Panc1 (cell line): ENCODE measurements around the gene KIDINS220.

Experiments used
- POLR2AphosphoS5 ChIP-seq: IDR thresholded peaks from 2 replicates; pipeline ENCODE4 v1.6.1; 2012; ENCODE audit warnings: mild to moderate bottlenecking, low read depth, low read length, moderate library complexity
- SIN3A ChIP-seq: IDR thresholded peaks from 2 replicates; pipeline ENCODE4 v1.6.1; 2012; ENCODE audit warnings: low read depth, mild to moderate bottlenecking, low read length, moderate library complexity, borderline replicate concordance; ENCODE audit not compliant: insufficient read depth
- TCF7L2 ChIP-seq: IDR thresholded peaks from 2 replicates; pipeline ENCODE4 v1.6.1; 2011; ENCODE audit warnings: mild to moderate bottlenecking, low read depth, low read length, inconsistent platforms
- TF ChIP-seq, protein P1 (sequence below): fragments of 450-650 bp; IDR thresholded peaks from 2 replicates; pipeline ENCODE4 v1.5.1; 2017; ENCODE audit warnings: mild to moderate bottlenecking
- TF ChIP-seq, protein P2 (sequence below), 2 experiments: IDR thresholded peaks; 2 replicates each; pipeline ENCODE4 v1.6.1; 2011 to 2012; ENCODE audit warnings: low read depth in 2 of 2, control low read depth in 1 of 2, low read length in 1 of 2, mild to moderate bottlenecking in 1 of 2, moderate library complexity in 1 of 2; ENCODE audit not compliant: insufficient read depth in 1 of 2

DNA sequence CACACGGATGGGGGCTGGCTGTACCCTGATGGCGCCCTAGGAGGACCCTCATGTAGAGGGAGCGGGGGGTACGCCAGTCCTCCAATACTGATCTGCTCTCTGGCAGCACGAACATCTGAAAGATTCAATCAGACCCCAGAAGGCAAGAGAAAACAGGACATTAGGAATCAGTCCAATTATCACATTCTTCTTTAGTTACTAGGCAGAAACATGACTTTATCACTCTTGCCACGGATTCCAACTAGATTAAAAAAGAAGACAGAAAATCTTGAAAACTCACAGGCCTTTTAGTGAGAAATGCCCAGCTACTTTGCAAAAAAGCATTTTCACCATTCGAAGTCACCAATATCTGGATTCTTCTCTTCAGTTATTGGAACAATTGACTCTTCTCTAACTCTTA, 87.2 kb downstream of the KIDINS220 start:
- TF ChIP-seq, protein P1, sequence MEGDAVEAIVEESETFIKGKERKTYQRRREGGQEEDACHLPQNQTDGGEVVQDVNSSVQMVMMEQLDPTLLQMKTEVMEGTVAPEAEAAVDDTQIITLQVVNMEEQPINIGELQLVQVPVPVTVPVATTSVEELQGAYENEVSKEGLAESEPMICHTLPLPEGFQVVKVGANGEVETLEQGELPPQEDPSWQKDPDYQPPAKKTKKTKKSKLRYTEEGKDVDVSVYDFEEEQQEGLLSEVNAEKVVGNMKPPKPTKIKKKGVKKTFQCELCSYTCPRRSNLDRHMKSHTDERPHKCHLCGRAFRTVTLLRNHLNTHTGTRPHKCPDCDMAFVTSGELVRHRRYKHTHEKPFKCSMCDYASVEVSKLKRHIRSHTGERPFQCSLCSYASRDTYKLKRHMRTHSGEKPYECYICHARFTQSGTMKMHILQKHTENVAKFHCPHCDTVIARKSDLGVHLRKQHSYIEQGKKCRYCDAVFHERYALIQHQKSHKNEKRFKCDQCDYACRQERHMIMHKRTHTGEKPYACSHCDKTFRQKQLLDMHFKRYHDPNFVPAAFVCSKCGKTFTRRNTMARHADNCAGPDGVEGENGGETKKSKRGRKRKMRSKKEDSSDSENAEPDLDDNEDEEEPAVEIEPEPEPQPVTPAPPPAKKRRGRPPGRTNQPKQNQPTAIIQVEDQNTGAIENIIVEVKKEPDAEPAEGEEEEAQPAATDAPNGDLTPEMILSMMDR, result no peak
- TF ChIP-seq TCF7L2 (no peak), SIN3A (no peak), POLR2AphosphoS5 (no peak)
- TF ChIP-seq, protein P2, sequence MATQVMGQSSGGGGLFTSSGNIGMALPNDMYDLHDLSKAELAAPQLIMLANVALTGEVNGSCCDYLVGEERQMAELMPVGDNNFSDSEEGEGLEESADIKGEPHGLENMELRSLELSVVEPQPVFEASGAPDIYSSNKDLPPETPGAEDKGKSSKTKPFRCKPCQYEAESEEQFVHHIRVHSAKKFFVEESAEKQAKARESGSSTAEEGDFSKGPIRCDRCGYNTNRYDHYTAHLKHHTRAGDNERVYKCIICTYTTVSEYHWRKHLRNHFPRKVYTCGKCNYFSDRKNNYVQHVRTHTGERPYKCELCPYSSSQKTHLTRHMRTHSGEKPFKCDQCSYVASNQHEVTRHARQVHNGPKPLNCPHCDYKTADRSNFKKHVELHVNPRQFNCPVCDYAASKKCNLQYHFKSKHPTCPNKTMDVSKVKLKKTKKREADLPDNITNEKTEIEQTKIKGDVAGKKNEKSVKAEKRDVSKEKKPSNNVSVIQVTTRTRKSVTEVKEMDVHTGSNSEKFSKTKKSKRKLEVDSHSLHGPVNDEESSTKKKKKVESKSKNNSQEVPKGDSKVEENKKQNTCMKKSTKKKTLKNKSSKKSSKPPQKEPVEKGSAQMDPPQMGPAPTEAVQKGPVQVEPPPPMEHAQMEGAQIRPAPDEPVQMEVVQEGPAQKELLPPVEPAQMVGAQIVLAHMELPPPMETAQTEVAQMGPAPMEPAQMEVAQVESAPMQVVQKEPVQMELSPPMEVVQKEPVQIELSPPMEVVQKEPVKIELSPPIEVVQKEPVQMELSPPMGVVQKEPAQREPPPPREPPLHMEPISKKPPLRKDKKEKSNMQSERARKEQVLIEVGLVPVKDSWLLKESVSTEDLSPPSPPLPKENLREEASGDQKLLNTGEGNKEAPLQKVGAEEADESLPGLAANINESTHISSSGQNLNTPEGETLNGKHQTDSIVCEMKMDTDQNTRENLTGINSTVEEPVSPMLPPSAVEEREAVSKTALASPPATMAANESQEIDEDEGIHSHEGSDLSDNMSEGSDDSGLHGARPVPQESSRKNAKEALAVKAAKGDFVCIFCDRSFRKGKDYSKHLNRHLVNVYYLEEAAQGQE (IDR thresholded peaks at IDR 0.05; ENCODE audit: insufficient read depth in 1 of 2, low read depth in 2 of 2, low read length in 1 of 2), result no peak
